HG03520 (cell line): ENCODE data around the gene OTOG.

ENCODE experiments used
- ATAC-seq: cut with Tn5 transposase; IDR thresholded peaks from one replicate; pipeline ENCODE4 v1.9.1; 2021; ENCODE audit warnings: mild to moderate bottlenecking, moderate library complexity; ENCODE audit not compliant: unreplicated experiment

Gene OTOG

GRCh38 chr11:17645190-17645970 is 98.3 kb downstream of the OTOG start:
- no peak for ATAC-seq

- no peak for ATAC-seq
Measured at GRCh38 chr11:17646451-17647145, 99.5 kb downstream of the OTOG start.

GRCh38 chr11:17648528-17648927 is 101.5 kb downstream of the OTOG start:
- no peak for ATAC-seq

GRCh38 chr11:17649261-17649660 is 102.2 kb downstream of the OTOG start:
- no peak for ATAC-seq

GRCh38 chr11:17649696-17650095 is 102.6 kb downstream of the OTOG start:
- ATAC-seq = no peak

GRCh38 chr11:17650127-17650911 is 103.3 kb downstream of the OTOG start:
- ATAC-seq = no peak

GRCh38 chr11:17651061-17651460 is 104.0 kb downstream of the OTOG start:
- no peak for ATAC-seq

- no peak for ATAC-seq
Measured at GRCh38 chr11:17651681-17652080, 104.6 kb downstream of the OTOG start.

GRCh38 chr11:17652556-17652955 is 105.5 kb downstream of the OTOG start:
- ATAC-seq = no peak

- ATAC-seq = no peak
Measured at GRCh38 chr11:17653611-17654010, 106.6 kb downstream of the OTOG start.

- no peak for ATAC-seq
Measured at GRCh38 chr11:17655682-17656081, 108.6 kb downstream of the OTOG start.

GRCh38 chr11:17658211-17658610 is 111.2 kb downstream of the OTOG start:
- ATAC-seq = no peak

- ATAC-seq = no peak
Measured at GRCh38 chr11:17668166-17668565, 121.1 kb downstream of the OTOG start.

- ATAC-seq = no peak
Measured at GRCh38 chr11:17672469-17672868, 125.4 kb downstream of the OTOG start.

GRCh38 chr11:17673951-17674350 is 126.9 kb downstream of the OTOG start:
- ATAC-seq = no peak

GRCh38 chr11:17682848-17683247 is 135.8 kb downstream of the OTOG start:
- ATAC-seq = no peak

GRCh38 chr11:17683377-17684161 is 136.5 kb downstream of the OTOG start:
- no peak for ATAC-seq

GRCh38 chr11:17684550-17684949 is 137.5 kb downstream of the OTOG start:
- ATAC-seq = no peak

GRCh38 chr11:17686231-17686980 is 139.3 kb downstream of the OTOG start:
- no peak for ATAC-seq
